ENCODE results near the gene HIP1.
A peak's percentile ranks its signal among the peaks of the same experiment; 100 is the strongest.
"Not testable (repeated sequence)": the region's sequence is repeated elsewhere in the genome, so short reads cannot be mapped to it uniquely, and the experiment has no call there.

Gene HIP1

DNA sequence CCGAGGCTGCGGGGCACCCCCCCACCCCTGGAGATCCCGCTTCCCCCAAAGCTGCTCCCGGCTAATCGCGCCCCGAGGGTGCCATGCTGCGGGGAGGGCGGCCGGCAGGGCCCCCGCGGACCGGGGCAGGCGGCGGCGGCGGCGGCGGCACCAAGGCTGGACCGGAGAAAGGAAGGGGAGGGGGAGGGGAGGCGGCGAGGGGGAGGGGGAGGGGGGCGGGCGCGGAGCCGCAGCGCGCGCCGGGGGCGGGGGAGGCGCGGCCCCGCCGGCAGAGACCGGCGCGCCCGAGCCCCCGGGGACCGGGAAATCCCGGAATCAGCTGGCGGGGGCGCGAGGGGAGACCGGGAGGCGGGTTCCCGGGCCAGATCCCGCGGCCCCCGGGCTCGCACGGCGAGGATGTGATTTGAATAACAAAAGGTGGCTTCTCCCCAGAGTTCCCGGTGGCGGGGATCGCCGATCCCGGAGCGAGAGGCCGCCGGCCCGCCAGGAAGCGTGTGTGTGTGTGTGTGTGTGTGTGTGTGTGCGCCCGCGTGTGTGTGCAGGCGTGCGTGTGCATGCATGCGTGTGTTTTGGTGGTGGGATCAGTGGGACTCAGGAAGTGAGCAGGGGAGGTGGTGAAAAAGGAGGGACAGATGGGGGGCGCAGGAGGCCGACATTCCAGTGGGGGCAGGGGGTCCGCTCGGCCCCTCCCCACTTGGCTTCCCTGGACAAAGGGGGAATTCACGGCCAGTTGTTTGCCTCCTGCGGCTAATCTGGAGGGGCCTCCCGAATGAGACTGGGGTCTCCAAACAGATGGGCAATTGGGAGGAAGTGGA, 99.5 kb downstream of the HIP1 start:
- peak in 4 of 5 donors; percentile 6 to 33 (median 16) for DNase-seq

DNA sequence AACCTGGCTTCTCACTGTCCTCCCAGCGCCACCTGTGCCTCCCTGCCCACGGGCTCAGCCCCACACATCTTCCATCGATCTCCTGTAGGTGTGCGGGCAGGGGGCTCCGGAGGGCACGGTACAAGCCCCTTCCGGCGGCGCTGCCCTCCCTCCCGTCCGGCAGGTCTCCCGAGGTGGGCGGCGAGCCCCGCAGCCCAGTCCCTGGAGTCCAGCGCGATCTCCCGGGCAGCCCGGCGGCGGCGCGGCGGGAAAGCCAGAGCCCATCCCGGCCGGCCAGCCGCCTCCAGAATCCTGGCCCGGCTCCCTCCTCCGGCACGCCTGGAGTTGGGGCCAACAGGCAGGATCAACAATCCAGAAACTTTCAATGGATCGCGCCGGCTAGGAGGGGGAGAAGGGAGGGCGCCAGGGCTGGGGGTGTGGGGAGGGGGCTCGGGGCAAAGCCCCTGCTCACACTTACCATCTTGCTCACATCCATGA, 100.1 kb downstream of the HIP1 start:
- no peak for DNase-seq

DNA sequence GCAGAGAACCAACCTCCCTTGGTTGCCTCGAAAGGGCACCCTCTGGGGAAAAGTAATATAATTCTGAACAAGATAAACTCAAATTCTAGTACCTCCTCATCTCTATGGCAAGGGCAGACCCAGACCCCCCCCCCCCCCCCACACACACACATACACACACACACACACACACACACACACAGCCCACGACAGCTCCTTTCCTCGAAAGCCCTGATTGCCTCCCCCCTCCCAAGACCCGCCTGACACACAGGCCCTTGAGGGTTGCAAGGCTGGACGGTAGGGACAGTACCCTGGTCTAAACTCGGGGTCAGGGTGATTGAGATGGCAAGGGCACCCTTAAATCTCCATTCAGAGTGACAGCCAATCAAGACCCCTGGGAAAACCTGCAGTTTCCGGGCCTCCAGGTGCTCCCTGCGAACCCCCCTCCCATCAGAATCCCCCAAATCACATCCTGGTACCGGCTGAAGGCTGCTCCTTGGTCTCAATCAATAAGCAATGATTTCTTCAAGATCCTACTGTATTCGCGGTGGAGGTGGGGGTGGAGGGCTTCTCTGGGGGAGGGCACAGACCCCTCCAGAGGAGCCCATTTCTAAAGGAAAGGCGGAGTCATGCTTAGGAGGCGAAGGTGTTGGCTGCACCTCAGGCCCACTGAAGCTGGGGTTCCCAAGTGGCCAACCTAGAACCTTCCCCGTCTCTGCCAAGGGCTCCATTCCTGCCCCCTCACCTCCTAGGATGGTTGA, 100.7 kb downstream of the HIP1 start:
- no peak for DNase-seq

DNA sequence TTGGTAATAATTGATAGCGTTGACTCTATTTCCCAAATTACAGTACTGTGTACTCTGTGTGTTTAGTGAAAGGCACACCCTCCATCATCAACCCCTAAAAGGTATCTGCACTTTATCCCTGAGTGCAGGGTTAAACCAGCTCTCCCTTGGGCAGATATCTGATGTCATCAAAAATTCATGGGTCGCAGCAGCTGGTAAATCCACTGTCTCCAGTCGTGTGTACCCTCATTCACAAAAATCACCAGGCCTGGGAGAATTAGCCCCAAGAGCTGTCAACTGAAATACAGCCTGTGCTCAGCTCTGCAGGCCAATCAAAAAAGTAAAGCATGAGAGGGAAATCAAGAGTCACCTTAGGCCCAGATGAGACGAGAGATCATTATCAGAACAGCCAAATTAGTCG, 103.7 kb downstream of the HIP1 start:
- no peak for DNase-seq

DNA sequence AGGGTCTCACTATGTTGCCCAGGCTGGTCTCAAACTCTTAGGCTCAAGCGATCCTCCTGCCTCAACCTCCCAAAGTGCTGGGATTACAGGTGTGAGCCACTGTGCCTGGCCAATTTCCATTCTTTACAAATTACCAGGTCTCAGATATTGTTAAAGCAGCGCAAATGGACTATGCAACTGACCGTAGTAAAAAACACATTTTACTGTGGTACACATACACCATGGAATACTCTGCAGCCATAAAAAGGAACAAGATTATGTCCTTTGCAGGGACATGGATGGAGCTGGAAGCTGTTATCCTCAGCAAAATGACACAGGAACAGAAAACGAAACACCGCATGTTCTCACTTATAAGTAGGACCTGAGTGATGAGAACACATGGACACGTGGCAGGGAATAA, 106.2 kb downstream of the HIP1 start:
- DNase-seq: not testable (repeated sequence)

DNA sequence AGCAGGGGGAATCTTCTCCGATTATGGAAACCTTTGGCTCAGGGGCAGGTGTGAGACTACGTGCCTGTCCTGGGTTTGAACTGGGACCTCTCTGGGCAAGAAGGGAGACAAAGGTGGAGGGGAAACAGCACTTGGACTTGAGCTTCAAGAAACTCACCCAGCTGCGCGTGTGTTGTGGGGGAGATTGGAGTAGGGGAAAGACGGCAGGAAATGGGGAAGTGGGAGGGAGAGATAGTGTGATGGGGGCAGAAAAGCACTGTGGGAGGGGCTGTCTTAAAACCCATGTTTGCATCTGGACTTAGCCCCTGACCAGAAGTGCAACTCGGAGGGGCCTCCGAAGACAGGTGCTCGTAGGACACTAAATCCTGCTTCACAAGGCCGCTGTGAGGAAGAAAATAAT, 107.0 kb downstream of the HIP1 start:
- DNase-seq: no peak

DNA sequence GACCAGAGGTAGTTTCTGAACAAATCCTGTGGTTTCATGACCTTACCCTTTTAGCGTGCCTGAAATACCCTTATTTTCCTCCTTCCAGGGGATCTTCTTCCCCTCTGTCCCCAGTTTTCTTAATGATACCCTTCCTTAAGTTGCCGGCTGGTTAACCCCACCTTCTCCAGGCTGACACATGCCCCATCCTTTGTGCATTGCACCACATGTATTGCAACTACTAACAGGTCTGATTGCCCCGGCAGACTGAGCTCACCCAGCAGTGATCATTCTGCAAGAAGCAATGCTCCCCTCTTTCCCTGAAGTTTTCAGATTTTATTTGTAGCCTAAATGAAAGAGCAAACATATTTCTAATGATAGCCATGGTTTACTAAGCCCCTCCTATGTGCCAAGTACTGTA, 108.2 kb downstream of the HIP1 start:
- DNase-seq: no peak

DNA sequence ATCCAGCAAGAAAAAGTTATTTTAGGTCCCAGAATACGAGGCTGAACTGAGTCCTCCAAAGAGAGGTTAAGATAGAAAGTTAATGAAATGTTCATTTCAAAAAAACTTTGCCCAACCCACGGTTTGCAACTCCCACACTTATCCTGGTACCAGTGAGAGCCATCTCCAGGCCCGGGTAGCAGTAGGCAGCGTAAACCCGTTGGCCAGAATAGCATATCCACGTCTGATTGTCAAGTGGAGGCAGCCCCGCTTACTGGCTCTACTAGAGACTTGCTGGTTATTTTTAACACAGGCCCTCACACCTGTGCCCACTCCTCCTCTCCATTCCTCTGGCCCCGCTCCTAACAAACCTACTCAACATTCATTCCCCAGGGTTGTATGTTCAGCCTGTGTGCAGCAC, 109.7 kb downstream of the HIP1 start:
- DNase-seq: no peak

DNA sequence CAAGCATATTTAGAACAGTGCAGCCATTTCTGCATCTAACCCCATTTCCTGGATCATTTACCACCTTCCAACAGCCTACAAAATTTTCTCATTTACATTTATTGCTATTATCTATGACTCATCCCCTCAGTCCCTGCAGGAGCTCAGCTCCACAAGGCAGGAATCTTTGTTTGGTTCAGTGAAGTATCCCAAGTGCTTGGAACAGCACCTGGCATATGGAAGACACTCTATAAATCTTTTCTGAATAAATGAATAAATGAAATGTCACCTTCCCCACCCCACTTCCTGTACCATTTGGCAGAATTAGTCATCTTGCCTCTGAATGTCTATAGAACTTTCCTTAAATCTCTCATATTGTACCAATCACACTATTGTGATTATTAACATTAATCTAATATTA, 110.7 kb downstream of the HIP1 start:
- DNase-seq: no peak

DNA sequence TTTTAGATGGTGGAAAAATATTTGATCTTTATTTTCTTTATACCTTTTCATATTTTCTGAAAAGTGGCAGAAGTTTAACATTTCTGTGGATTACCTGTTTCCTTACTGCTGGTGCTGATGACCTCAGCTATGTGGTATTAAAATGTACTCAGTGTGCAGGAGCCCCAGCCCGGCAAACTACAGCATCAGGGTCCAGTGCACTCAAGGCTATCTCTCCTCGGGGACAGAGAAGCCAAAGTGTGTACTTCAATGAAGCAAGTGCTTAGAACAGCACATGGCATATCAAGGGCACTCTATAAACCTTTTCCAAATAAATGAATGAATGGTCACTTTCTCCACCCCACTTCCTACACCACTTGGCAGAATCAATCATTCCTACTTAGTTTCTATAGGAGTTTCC, 111.8 kb downstream of the HIP1 start:
- DNase-seq: no peak

DNA sequence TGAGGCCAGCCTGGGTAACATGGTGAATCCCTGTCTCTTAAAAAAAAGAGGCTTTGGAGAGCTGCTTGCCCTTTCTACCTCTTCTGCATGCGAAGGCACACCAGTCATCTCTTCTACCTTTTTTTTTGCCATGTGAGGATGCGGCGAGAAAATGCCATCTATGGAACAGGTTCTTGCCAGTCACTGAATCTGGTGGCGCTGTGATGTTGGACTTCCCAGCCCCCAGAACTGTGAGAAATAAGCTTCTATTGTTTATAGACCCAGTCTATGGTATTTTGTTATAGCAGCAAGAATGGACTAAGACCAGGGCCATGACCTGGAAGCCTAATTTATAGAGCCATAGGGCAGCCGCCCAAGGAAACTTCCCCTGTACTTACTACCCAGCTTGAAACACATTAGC, 112.9 kb downstream of the HIP1 start:
- DNase-seq: no peak

DNA sequence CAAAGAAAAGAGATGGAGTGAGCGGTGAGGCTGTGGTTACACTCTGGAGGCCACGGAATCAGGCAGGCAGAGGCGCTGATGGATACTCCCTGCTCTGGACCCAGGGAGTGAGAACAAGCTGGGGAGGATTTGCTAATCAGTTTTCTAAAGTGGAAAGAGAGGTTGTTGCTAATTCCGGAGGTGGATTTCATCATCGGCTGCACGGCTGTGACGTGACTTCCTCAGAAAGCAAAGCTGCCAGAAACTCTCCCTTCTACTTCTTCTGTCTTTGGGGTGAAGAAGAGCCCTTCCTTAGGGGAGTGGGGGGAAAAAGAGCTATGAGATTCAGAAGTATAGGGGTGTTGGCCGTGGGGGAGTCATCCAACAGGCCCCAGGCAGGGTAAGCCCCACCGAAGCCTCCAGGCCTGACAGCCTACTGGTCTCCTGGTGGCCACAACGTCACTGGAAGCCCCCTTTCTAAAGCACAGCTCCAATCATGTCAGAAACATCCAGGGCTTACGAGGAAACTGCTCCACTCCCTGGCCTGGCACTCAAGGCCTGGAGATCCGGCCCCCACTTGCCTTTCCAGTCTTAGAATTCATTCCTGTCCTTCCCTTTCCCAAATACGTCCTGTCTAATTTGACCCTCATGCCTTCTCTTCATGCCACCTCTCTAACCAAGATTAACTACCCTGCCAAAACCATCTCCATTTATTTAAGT, 114.5 kb downstream of the HIP1 start:
- peak in 1 of 5 donors; percentile 60 for DNase-seq

DNA sequence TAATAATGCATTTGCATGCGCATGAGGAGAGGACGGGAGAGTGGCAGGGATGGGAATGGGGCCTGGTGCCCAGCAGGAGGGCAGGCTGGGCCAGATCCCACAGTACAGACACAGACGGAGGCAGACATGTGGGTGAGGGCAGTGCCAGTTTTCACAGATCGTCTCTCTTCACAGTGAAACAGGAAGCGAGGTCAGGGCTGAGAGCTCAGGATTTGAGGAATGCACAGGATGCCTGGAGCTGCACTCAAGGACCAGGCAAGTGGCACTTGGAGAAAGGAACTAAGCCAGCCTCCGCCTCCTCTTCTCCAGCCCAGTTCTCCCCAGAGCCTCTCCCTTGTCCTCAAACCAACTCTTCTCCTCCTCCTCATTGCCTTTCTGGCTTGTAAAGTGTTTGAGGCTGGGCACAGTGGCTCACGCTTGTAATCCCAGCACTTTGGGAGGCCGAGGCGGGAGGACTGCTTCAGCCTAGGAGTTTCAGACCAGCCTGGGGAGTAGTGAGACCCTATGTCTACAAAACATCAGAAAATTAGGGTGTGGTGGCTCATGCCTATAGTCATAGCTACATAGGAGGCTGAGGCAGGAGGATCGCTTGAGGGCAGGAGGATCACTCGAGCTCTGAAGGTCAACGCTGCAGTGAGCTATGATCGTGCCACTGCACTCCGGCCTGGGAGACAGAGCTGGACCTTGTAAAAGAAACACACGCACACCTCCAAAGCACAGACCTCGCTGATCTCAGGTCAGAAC, 115.2 kb downstream of the HIP1 start:
- no peak for DNase-seq

DNA sequence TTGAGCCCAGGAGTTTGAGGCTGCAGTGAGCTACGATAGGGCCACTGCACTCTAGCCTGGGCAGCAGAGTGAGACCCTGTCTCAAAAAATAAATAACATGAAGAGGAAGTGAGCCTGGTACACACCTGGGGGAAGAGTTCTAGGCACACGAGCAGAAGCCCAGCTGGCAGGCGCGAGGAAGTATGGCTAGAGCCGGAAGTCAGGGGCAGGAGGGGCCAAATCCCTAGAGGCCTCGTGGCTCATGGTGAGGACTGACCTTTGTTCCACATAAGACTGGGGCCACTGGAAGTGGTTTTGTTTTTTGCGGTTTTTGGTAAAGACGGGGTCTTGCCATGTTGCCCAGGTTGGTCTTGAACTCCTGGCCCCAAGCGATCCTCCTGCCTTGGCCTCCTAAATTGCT, 117.6 kb downstream of the HIP1 start:
- DNase-seq: no peak

DNA sequence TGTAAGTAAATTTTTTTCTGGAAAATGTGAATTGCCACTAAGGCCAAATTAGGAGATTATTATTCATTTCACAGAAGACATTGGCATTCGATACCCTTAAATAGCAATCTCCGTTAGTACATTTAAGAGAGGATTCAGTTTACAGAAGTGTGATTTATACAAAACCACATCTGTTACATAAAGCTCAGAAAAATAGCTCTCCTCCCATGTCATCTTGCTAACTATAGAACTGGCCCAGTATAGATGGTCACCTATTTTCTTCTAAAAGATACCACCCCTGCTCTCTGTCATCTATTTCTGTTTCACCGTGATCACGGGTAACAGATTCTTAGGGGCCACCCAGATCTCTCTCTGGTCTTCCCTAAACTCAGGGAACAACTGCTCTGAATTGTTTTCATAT, 119.1 kb downstream of the HIP1 start:
- no peak for DNase-seq

DNA sequence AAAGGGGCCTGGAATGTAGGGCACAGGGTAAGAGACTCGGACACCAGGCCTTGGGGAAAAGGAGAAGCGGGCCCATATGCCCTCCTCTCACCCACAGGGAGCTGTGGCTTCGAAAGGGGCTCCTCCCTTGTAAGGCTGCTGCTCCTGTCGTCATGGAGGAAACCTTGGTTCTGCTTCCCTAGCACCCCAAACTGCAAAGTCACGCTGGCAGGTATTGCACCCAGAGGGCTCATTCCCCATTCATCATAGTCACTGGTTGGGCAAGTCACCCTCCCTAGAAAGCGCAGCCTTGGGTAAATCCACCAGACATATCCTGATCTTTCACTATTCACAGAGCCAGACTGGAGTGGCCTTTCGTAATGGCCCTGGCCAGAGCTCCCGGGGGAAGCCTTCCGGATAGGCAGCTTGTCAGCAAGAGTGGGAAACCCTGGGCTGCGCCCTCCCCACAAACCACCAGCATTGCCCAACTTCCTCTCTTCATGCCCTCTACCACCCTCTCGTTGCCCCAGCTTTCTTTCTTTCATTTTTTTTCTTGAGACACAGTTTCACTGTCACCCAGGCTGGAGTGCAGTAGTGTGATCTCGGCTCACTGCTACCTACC, 121.0 kb downstream of the HIP1 start:
- DNase-seq: peak in 3 of 5 donors; percentile 9 to 90 (median 22)

DNA sequence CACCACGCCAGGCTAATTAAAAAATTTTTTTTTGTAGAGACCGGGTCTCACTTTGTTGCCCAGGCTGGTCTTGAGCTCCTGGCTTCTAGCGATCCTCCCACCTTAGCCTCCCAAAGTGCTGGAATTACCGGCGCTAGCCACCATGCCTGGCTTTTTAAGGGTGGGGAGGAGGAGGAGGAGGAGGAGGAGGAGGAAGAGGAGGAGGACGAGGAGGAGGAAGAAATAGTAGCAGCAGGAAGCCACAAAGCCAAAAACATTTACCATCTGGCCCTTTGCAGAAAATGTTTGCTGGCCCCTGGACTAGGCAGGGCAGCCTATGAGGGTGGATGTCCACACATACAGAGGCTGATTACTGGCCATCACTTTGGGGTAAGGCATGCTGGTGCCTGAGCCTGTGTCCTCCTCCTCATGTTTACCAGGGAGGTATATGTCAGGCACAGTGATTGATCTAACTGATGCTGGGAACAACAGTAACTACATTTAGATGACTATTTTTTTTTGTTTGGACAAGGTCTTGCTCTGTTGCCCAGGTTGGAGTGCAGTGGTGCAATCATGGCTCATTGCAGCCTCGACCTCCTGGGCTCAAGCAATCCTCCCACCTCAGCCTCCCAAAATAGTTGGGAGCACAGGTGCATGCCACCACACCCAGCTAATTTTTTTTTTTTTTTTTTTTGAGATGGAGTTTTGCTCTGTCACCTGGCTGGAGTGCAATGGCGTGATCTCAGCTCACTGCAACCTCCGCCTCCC, 122.1 kb downstream of the HIP1 start:
- no peak for DNase-seq

DNA sequence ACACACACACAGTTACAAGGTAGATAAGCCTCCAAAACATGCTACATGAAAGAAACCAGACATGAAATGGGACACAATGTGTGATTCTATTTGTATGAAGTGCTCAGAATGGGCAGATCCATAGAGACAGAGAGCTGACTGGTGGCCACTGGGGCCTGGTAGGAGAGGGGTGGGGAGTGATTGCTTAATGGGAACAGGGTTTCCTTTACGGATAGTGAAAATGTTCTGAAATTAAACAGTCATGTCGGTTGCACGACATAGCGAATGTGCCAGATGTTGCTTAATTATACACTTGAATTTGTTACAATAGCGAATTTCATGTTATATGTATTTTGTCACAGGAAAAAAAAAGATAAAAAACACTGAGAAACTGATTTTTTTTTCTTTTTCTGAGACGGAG, 124.3 kb downstream of the HIP1 start:
- no peak for DNase-seq

DNA sequence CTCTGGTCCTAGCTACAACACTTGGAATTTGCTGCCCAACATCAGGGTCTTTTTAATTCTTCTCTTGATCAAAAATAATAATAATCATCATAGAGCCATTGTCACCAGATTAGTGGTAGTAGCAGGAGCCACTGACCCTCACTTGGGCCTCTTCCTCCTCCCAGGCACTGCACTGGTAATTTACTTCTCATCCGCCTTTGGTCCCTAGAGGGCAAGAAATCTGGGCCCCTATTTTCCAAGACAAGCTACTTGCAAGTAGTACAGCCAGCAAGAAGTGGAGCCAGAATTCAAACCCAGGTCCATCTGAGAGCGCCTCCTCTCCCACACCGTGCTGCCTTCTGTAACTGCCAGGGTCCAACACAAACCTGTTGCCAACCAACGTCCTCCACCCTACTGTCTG, 125.4 kb downstream of the HIP1 start:
- no peak for DNase-seq

DNA sequence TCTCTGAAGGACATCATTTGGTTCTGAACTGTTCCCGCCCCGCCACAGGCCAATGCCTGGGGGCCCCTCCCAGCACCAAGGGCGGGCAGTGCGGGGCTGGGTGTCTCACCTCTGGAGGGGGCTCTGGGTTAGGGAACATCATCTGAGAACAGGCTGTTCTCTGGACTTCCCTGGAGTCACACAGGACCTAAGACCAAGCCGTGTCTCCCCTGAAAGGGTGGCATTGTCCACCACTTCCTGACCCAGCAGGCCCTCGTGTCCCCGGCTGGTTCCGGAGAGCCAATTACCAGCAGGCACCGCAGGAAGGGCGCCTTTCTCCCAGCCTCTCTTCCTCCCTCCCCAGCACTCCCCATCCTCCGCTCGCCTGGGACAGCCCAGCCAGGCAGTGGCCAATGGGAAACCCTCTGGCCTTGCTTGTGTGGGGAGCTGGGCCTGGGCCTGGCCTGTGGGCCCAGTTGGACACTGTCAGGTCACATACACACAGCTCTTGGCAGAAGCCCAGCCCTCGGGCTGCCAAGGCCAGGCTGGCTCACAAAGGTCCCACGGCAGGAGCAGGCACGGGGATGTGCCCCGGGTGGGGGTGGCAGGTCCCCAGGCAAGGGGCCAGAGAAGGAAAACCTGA, 127.1 kb downstream of the HIP1 start:
- DNase-seq: no peak

DNA sequence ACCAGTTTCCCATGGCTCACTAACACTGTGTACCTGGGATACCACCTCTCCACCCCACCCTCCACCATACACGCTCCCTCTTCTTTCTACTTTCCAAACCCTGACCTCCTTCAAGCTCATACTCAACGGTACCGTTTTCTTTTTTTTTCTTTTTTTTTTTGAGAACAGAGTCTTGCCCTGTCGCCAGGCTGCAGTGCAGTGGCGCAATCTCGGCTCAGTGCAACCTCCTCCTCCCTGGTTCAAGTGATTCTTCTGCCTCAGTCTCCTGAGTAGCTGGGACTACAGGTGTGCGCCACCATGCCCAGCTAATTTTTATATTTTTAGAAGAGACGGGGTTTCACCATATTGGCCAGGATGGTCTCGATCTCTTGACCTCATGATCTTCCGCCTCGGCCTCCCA, 129.3 kb downstream of the HIP1 start:
- DNase-seq: not testable (repeated sequence)
